ENCODE data around the gene TALDO1. TPM values are rescaled to one million over a fixed set of nuclear protein-coding genes. Genes with fewer than 3 reads are reported as not detected.

The TALDO1 gene
- total RNA-seq, 1 experiment from 2014 or later: 268 TPM

DNA sequence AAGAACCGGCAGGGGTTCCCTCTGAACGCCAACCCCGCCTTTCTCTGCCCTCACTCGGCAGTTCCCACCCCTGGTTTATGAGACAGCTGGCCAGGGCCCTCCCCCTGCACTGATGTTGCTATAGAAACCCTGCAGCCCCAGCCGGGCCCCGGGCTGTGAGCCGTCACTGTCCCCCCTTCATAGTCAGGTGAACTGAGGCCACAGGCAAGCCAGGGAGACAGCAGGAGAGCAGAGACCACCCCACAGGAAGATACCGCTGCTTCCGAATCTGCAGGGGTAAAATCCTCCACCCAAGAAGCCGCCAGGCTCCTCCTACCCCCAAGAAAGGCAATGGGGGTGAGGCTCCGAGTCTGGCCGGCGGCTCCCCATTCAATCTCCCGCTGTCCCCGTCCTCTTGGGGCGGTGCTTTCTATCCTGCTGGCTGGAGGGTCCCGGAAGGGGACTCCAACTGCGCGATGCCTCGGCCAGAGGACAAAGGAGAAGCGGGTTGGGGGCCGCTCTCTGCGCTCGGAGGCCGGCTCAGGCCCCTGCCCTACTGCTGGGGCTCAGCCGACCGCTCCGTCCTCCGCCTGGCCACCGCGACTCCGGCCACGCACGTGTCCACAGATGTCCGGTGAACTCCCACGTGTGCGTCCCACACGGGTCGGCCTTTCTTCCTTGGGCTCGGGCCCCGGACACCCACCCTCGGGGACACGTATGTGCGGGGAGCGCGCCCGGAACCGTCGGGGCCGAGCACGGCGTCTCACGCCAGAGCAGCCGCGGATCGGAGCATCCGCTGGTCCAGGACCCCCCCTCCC lies 50.2 kb downstream of the TALDO1 start:
- Mint-ChIP-seq H3K36me3 (ENCODE audit: insufficient read depth in 1 of 3, low read depth in 3 of 3) (peaks cover 0 to 15% (median 11%) of the 10 kb centered on the region in 3 experiments; a peak in 4 of 7 replicates), H3K27me3 (ENCODE audit: low read depth) (no peaks in the 10 kb centered on the region), H3K27ac (peak overlapping the region in 1 of 3 experiments; percentile 89; a peak in 2 of 7 replicates), H3K9me3 (no peaks in the 10 kb centered on the region), H3K4me1 (peaks cover 8 to 18% of the 10 kb centered on the region in 2 experiments), H3K4me3 (peak overlapping the region; percentile 75 to 87)
- WGBS (ENCODE audit: extremely low coverage, insufficient read length, low lambda C conversion rate): no CpG with 5 or more reads among the region's 57 CpGs
- no peak overlapping the region for H2AFZ ChIP-seq (ENCODE audit: low read length)
- no peak overlapping the region for H2BK5ac ChIP-seq (ENCODE audit: insufficient read length, low read length)
- no peak overlapping the region for H3K4ac ChIP-seq (ENCODE audit: low read depth, low read length)
- no peak overlapping the region for H3K27ac ChIP-seq (ENCODE audit: insufficient read length, low read depth, low read length)
- TF ChIP-seq, protein P1, sequence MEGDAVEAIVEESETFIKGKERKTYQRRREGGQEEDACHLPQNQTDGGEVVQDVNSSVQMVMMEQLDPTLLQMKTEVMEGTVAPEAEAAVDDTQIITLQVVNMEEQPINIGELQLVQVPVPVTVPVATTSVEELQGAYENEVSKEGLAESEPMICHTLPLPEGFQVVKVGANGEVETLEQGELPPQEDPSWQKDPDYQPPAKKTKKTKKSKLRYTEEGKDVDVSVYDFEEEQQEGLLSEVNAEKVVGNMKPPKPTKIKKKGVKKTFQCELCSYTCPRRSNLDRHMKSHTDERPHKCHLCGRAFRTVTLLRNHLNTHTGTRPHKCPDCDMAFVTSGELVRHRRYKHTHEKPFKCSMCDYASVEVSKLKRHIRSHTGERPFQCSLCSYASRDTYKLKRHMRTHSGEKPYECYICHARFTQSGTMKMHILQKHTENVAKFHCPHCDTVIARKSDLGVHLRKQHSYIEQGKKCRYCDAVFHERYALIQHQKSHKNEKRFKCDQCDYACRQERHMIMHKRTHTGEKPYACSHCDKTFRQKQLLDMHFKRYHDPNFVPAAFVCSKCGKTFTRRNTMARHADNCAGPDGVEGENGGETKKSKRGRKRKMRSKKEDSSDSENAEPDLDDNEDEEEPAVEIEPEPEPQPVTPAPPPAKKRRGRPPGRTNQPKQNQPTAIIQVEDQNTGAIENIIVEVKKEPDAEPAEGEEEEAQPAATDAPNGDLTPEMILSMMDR (conservative IDR thresholded peaks at IDR 0.05): no peak
- DNase-seq: peak; percentile 81
- H3K79me2 ChIP-seq (ENCODE audit: insufficient read depth, low read length): no peaks in the 10 kb centered on the region
- no peak overlapping the region for H2BK12ac ChIP-seq (ENCODE audit: insufficient read length, low read depth, low read length)
- H2BK20ac ChIP-seq (ENCODE audit: low read depth, low read length, poor library complexity, severe bottlenecking): no peak overlapping the region
- H3K23ac ChIP-seq (ENCODE audit: insufficient read length, low read depth, low read length): no peak overlapping the region
- H3K9me3 ChIP-seq (ENCODE audit: control insufficient read depth, low read depth, low read length): no peaks in the 10 kb centered on the region
- no peak overlapping the region for H3K56ac ChIP-seq (ENCODE audit: insufficient read length, low read depth, low read length)
- H3K18ac ChIP-seq (ENCODE audit: insufficient read length, low read depth, low read length): peak overlapping the region; percentile 28
- no peak overlapping the region for H2BK15ac ChIP-seq (ENCODE audit: low read depth, low read length)
- H3K4me2 ChIP-seq (ENCODE audit: insufficient read depth, insufficient read length, low read length): peak overlapping the region; percentile 72
- H4K8ac ChIP-seq (replicated peaks; ENCODE audit: insufficient read length, low read depth, low read length): no peak overlapping the region
- H3K27me3 ChIP-seq (ENCODE audit: insufficient read depth, low read length): no peaks in the 10 kb centered on the region
- no peak overlapping the region for H2BK120ac ChIP-seq (ENCODE audit: low read depth, low read length, poor library complexity, severe bottlenecking)
- no peak overlapping the region for H2AK5ac ChIP-seq (ENCODE audit: insufficient read length, low read length)
- H3K4me1 ChIP-seq (ENCODE audit: insufficient read depth, low read length): no peaks in the 10 kb centered on the region; the same call in 1 of the 2 replicates
- no peak overlapping the region for H4K91ac ChIP-seq (ENCODE audit: insufficient read length, low read depth, low read length)
- peak overlapping the region; percentile 36 for H3K9ac ChIP-seq (ENCODE audit: extremely low read depth, insufficient read length, low read length)
- no peaks in the 10 kb centered on the region for H3K79me1 ChIP-seq (ENCODE audit: insufficient read depth, low read depth, low read length, poor library complexity, severe bottlenecking)
- H3K14ac ChIP-seq (ENCODE audit: insufficient read depth, low read length): peak overlapping the region; percentile 37; the same call in 1 of the 2 replicates
- H3T11ph ChIP-seq (ENCODE audit: low read length): no peak overlapping the region
- H4K5ac ChIP-seq (ENCODE audit: insufficient read length, low read depth, low read length): no peak overlapping the region
- peaks cover 9% of the 10 kb centered on the region for H3K23me2 ChIP-seq (ENCODE audit: insufficient read length, low read depth, low read length, poor library complexity, severe bottlenecking)
- H4K20me1 ChIP-seq (ENCODE audit: control insufficient read depth, insufficient read depth, insufficient read length): peaks cover 2% of the 10 kb centered on the region

Measured in H9 (cell line).